Thyroid gland (tissue), 4 donors: ENCODE data around the gene LPP. TPM values are rescaled to one million over a fixed set of nuclear protein-coding genes. Genes with fewer than 3 reads are reported as not detected.

Experiments
- DNase-seq, 2 donors: peaks; one replicate each; pipeline ENCODE4 v3.0.0-alpha.2; 2019
- H3K27ac ChIP-seq, 3 donors: fragments of 200-600 bp; sonication (generic); 1 replicate in 2 of 3; 2 replicates in 1 of 3; pipeline ENCODE4 v1.5.1; 2016 to 2019; ENCODE audit warnings: mild to moderate bottlenecking in 1 of 3, moderate library complexity in 1 of 3
- H3K27me3 ChIP-seq: fragments of 200-600 bp; sonication (generic); one replicate; pipeline ENCODE4 v1.5.1; 2019
- H3K36me3 ChIP-seq, 2 donors: fragments of 200-600 bp; sonication (generic); one replicate each; pipeline ENCODE4 v1.5.1; 2016 to 2019
- H3K4me1 ChIP-seq, 2 donors: fragments of 200-600 bp; sonication (generic); one replicate each; pipeline ENCODE4 v1.5.1; 2017 to 2019
- H3K4me3 ChIP-seq, 3 donors: fragments of 200-600 bp; sonication (generic); replicated peaks in 1 of 3; 1 replicate in 2 of 3; 2 replicates in 1 of 3; pipeline ENCODE4 v1.5.1; 2016; ENCODE audit warnings: mild to moderate bottlenecking in 1 of 3
- H3K9me3 ChIP-seq: fragments of 200-600 bp; sonication (generic); one replicate; pipeline ENCODE4 v1.5.1; 2017
- POLR2A ChIP-seq, 2 donors: fragments of 450-650 bp; IDR thresholded peaks; one replicate each; pipeline ENCODE4 v1.6.1; 2017; ENCODE audit warnings: antibody characterized with exemption in 2 of 2, mild to moderate bottlenecking in 2 of 2, moderate library complexity in 1 of 2
- WGBS, 2 donors: methylation state at CpG; one replicate each; pipeline ENCODE4 v1.1.5; 2017; 5-methylcytosine and 5-hydroxymethylcytosine counted together
- intact Hi-C: fragments of 100-400 bp; cut with DNase I; formaldehyde crosslinking; loops from one replicate; pipeline ENCODE4 v1.15.1; 2023
- total RNA-seq, 4 donors: library from RNA; depleted of rRNA; stranded (reverse); fragments of >200 nt; gene quantifications; one replicate each; pipeline ENCODE4 v1.2.3, GENCODE V29; 2016
- TF ChIP-seq, protein P1 (sequence below), 6 experiments: fragments of 200-600 bp in 3 of 6; fragments of 450-650 bp in 3 of 6; sonication (generic) in 3 of 6; IDR thresholded peaks; one replicate each; pipeline ENCODE4 v1.5.1; 2016 to 2019; ENCODE audit warnings: antibody characterized with exemption in 6 of 6, mild to moderate bottlenecking in 2 of 6, inconsistent platforms in 1 of 6, moderate library complexity in 1 of 6

The LPP gene
- total RNA-seq, 4 donors from 2014 or later = 79.0 to 141 (median 82.8) TPM

DNA sequence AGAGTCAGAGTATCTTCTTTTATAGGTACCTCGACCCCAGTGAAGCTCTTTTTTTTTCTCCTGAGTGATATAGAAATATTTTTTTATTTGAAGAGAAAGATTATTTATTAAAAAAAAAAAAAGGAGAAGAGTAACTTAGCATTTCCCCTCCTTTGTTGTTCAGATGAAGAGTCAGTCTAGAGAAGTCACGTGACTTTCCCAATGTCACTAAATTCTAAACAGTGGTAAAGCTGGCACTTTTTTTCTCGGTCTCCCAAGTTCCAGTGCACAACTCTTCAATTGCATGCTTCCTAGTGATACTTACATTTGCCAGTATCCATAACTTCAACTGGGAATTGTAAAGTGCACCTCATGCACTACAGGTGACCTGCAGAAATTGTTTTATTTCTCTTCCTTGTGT is 448.7 kb downstream of the LPP start:
- no peak for DNase-seq
- Histone ChIP-seq H3K9me3 (no peaks in the 10 kb centered on the region), H3K27me3 (no peaks in the 10 kb centered on the region), H3K36me3 (no peaks in the 10 kb centered on the region), H3K4me3 (no peak overlapping the region), H3K27ac (no peak overlapping the region), H3K4me1 (no peaks in the 10 kb centered on the region)
- intact Hi-C loops = no loop called here
- no peak for TF ChIP-seq POLR2A (IDR thresholded peaks at IDR 0.05)
- TF ChIP-seq, protein P1, sequence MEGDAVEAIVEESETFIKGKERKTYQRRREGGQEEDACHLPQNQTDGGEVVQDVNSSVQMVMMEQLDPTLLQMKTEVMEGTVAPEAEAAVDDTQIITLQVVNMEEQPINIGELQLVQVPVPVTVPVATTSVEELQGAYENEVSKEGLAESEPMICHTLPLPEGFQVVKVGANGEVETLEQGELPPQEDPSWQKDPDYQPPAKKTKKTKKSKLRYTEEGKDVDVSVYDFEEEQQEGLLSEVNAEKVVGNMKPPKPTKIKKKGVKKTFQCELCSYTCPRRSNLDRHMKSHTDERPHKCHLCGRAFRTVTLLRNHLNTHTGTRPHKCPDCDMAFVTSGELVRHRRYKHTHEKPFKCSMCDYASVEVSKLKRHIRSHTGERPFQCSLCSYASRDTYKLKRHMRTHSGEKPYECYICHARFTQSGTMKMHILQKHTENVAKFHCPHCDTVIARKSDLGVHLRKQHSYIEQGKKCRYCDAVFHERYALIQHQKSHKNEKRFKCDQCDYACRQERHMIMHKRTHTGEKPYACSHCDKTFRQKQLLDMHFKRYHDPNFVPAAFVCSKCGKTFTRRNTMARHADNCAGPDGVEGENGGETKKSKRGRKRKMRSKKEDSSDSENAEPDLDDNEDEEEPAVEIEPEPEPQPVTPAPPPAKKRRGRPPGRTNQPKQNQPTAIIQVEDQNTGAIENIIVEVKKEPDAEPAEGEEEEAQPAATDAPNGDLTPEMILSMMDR (IDR thresholded peaks at IDR 0.05) = no peak
- WGBS, 2 donors = 90 to 94% methylated on average over 3 of the region's 3 CpGs

GRCh38 chr3:188604651-188605050 is 450.7 kb downstream of the LPP start:
- TF ChIP-seq POLR2A (IDR thresholded peaks at IDR 0.05) = no peak
- TF ChIP-seq, protein P1 (IDR thresholded peaks at IDR 0.05) = no peak
- Histone ChIP-seq H3K27me3 (no peaks in the 10 kb centered on the region), H3K36me3 (peaks cover 0 to 5% of the 10 kb centered on the region in 2 donors), H3K4me1 (no peaks in the 10 kb centered on the region), H3K27ac (no peak overlapping the region), H3K4me3 (no peak overlapping the region), H3K9me3 (no peaks in the 10 kb centered on the region)
- no peak for DNase-seq
- 83 to 94% methylated on average over 1 of the region's 1 CpG for WGBS, 2 donors
- intact Hi-C loops = no loop called here

DNA sequence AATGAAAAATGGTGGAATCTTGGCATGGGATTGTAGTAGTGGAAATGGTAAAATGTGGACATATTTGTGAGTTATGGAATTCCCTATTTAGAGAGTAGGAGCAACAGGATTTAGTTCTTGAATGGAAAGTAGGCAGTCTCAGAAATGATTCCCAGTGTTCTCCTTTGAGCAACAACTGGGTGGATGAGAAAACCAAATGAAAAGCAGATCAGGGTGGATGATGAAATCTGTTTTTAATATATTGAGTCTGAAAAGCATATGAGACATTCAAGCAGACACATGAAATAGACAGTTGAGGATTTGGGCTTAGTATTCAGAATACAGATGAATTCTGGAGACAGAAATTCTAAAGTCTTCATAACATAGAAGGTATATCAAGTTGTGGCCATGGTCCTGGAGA is 451.3 kb downstream of the LPP start:
- Histone ChIP-seq H3K9me3 (no peaks in the 10 kb centered on the region), H3K27ac (no peak overlapping the region), H3K27me3 (no peaks in the 10 kb centered on the region), H3K4me1 (no peaks in the 10 kb centered on the region), H3K36me3 (peaks cover 0 to 5% of the 10 kb centered on the region in 2 donors), H3K4me3 (no peak overlapping the region)
- no peak for DNase-seq
- intact Hi-C loops = no loop called here
- TF ChIP-seq, protein P1 (IDR thresholded peaks at IDR 0.05) = no peak
- no peak for TF ChIP-seq POLR2A (IDR thresholded peaks at IDR 0.05)

DNA sequence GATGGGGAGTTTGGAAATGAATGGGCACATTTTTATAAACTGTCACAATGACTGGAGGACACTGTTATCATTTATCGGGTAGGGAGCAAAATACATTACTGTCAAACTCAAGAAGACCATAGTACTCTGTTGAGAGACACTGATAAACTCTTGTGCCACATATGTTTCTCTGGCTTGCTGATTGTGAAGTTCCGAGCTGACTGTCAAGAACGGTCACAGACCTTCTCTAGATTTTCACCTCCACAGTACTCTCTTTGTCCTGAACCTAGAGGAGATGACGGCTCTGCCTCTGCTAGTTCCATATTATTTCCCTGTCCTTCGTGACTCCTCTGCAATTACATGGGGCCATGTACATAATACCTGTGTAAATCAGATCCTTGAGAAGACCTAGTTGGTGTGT is 451.9 kb downstream of the LPP start:
- WGBS, 2 donors = 93 to 94% methylated on average over 5 of the region's 5 CpGs
- Histone ChIP-seq H3K4me1 (no peaks in the 10 kb centered on the region), H3K27me3 (no peaks in the 10 kb centered on the region), H3K4me3 (no peak overlapping the region), H3K9me3 (no peaks in the 10 kb centered on the region), H3K27ac (no peak overlapping the region), H3K36me3 (peaks cover 0 to 5% of the 10 kb centered on the region in 2 donors)
- TF ChIP-seq, protein P1 (IDR thresholded peaks at IDR 0.05) = no peak
- no peak for TF ChIP-seq POLR2A (IDR thresholded peaks at IDR 0.05)
- DNase-seq = no peak
- intact Hi-C loops = no loop called here

- TF ChIP-seq, protein P1 (IDR thresholded peaks at IDR 0.05) = no peak
- no peak for TF ChIP-seq POLR2A (IDR thresholded peaks at IDR 0.05)
- Histone ChIP-seq H3K9me3 (no peaks in the 10 kb centered on the region), H3K36me3 (peaks cover 0 to 5% of the 10 kb centered on the region in 2 donors), H3K27ac (no peak overlapping the region), H3K4me1 (no peaks in the 10 kb centered on the region), H3K27me3 (no peaks in the 10 kb centered on the region), H3K4me3 (no peak overlapping the region)
- no peak for DNase-seq
- intact Hi-C loops = no loop called here
Measured at GRCh38 chr3:188607805-188608315, 453.9 kb downstream of the LPP start.
